SK-MEL-5 (cell line): ENCODE measurements around the gene FBXL17. TPM values are rescaled to one million over a fixed set of nuclear protein-coding genes. Genes with fewer than 3 reads are reported as not detected.
A peak's percentile ranks its signal among the peaks of the same experiment; 100 is the strongest.
"Not testable (repeated sequence)": the region's sequence is repeated elsewhere in the genome, so short reads cannot be mapped to it uniquely, and the experiment has no call there.

ENCODE experiments used
- DNase-seq: peaks from one replicate; pipeline ENCODE4 v3.0.0-alpha.2; 2016; ENCODE audit warnings: low read depth, low spot score
- in situ Hi-C: cut with HindIII; loops from 2 replicates; pipeline ENCODE4 v1.10.0; 2016; ENCODE audit warnings: low sequenced_read_pairs, high pct_unique_total_duplicates, low pct_unique_long_range_greater_than_20kb
- total RNA-seq: library from RNA; depleted of rRNA; stranded (reverse); fragments of >200 nt; shearing (Covaris generic); gene quantifications from 2 replicates; pipeline ENCODE4 v1.2.3, GENCODE V29; 2014

The FBXL17 gene
- total RNA-seq, 1 experiment from 2014 or later: 10.0 TPM

DNA sequence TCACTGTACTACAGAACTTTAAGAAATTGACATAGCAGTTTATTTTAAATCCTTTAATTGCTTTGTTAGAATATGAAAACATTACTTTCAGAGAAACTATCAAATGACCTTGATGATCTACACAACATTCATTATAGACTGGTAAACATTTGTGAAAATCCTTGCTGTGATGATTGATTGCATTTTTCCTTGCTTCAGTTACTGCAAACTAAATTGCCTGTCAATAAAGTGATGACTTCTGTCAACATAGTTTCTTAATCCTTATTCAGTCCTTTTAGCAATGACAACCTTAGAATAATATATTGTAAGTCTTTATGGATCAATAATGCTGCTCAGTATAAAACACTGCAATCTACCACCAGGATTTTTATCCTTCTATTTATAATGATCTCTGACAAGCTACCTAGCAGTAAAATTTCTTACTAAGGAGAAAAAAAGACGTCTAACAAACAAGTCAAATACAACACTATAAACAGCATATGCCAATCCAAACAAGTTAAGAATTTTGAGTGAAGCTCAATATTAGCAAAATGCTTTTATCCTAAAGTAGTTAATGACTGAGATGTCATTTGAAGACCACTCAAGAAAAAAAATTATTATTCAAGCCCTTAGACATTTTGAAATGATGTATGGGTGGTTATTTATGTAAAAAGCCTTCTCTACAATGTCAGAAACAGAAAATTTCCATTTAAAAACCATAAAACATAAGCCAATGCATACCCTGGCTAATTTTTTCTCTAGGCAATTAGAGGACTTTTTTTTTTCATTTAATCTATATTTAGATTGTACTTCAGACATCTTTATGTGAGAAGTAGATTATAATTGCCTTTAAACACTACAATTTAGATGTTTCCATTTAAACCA lies 105.5 kb downstream of the FBXL17 start:
- DNase-seq: no peak
- in situ Hi-C loops: no loop called here

DNA sequence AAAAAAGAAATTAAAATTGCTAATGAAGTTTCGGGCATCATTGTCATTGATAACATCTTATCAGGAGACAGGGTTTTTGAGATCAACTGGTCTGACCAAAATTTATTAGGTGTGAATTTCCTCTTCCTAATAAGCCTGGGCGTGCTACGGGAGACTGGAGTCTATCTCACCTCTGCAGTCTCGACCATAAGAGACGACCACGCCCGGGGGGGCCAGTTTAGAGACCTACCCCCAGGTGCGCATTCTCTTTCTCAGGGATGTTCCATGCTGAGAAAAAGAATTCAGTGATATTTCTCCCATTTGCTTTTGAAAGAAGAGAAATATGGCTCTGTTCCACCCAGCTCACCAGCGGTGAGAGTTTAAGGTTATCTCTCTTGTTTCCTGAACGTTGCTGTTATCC lies 107.8 kb downstream of the FBXL17 start:
- in situ Hi-C loops, DNase-seq: not testable (repeated sequence)

DNA sequence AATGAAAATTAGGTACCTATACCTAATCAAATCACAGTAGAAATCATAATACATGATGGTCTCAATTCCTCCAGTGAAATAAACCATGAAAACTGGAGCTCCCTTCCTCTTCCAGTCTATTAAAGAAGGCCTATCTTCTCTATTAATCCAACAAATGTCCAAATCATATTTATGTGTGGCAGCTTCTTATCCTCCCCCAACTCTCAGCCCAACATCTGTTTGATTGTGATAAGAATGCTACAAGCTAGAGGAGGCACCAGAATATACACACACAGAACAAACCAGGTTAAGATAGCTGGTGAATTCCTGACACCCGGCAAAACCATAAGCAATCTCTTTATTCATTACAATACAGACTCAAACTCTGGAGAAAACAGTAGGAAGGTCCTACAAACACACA lies 110.8 kb downstream of the FBXL17 start:
- DNase-seq: no peak
- in situ Hi-C loops: no loop called here

DNA sequence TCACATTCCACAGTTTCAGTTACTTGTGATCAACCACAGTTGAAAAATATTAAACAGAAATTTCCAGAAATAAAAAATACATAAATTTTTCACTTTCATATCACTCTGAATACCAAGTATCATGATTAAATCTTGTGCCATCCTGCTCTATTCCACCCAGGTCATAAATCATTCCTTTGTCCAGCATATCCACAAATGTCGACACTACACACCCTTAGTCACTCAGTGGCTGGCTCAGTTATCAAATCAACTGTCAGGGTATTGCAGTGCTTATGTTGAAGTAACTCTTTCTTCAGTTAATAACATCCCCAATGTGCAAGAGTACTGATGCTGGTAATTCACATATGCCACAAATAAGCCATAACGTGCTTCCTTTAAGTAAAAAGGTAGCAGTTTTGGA lies 115.7 kb downstream of the FBXL17 start:
- peak; percentile 41 for DNase-seq
- in situ Hi-C loops: no loop called here

DNA sequence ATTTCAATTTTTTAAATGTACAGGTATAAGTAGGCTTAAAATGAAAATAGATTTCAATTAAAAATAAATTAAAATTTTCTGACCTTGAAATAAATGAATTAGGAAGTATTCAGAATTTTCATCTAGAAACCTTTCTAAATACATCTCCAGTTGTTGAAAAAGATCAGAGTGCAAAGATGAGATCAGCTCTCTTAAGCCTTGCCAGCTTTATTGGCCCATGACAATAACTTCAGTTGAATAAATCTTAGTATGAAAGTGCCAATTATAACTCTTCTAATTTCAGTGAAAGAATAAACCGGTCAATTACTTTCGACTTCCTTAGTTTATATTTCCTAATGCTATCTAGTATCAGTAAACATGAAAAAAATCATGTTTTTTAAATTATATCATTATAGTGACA lies 117.4 kb downstream of the FBXL17 start:
- in situ Hi-C loops: no loop called here
- DNase-seq: no peak

DNA sequence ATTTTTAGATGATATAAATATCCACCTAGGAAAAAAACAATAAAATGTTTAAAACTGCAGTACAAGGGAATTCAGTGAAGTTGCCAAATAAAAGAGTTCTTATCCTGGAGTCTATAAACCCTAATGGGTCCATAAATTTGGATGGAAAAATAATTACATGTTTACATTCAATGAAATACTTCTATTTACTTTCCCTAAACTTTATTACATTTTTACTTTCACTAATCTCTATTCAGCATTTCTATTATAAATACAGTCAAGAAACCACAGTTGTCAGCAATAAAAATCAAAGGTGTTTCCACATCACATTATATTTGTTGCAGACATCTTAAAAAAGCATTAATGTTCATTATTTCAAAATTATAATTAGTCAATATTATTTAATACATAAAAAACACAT lies 118.6 kb downstream of the FBXL17 start:
- no peak for DNase-seq
- in situ Hi-C loops: no loop called here

DNA sequence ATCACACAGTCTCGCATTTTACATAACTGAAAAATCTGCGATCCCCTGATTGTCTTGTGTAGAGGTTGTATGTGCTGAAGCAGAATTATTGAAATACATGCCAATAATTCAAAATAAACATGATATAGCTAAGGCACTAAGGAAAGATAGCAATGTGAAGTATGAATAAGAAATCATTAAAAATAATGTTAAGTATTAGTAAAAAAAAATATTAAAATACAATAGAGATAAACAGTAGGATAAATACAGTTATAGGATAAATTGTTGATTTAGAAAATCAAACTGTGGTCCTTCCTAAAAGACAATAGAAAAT lies 121.1 kb downstream of the FBXL17 start:
- in situ Hi-C loops: no loop called here

DNA sequence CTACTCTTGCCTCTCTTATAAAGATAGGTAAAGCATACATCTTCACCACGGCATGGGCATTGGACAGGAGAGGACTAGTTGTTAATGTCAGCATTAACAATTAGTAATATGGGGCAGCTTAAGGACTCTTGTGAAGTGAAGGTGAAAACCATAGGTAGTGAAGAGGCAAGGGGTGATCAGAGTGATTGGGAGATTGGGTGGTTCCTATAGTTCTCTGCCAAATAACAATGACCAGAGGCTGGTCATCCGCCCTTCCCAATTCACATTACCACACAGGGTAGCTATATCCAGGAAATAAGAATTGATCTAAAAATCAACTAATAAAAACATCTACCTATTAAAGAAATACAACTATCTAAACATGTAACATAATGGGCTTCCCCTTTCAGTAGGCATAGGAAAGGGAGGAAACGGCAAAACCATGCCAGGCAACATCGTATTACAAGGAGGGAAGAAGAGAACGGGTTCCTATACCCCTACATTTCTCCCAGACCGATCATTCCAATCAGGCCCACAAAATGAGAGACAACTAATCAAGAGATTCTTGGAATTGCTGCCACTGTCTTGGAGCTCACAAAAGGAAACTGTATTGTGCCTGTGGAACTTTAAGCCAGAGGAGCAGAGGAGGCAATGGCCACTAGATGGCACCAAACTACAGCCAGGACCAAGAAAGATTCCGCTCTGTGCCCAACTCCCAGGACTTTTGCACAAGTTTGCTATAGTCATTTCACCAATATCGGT lies 121.6 kb downstream of the FBXL17 start:
- in situ Hi-C loops: no loop called here
- DNase-seq: peak; percentile 86

More for the DNA sequence above, 121.1 kb downstream of the FBXL17 start:
- no peak for DNase-seq

DNA sequence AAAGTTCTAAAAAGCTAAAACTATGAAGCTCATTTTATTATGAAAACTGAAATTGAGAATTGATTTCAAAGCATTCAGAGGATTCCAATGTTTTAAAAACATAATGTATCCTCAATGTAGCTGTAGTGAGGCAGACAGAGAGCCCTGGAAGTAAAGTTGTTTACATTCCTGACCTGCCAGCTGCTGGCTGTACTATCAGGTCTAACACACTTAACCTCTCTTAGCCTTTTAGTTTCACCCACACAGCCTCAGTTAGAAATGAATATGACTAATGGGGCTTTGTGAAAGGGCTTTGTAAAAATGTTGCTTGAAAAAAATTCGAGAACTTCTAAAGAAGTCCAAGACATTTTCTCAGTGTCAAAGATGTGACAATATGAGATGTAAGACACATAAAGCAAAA lies 122.6 kb downstream of the FBXL17 start:
- in situ Hi-C loops: no loop called here
- DNase-seq: no peak

DNA sequence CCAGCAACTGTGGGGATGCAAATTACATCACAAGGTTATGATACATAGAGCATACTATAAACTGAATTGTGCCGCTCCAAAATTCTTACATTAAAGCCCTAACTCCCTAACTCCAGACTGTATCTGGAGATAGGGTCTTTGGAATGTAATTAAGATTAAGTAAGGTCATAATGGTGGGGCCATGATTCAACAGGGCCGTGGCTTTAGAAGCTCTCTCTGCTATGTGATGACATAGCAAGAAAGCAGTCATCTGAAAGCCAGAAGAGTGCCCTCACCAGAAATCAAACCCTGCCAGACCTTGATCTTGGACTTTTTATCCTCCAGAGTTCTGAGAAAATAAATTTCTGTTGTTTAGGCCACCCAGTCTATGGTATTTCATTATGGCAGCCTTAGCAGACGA lies 123.9 kb downstream of the FBXL17 start:
- in situ Hi-C loops: no loop called here
- DNase-seq: no peak

DNA sequence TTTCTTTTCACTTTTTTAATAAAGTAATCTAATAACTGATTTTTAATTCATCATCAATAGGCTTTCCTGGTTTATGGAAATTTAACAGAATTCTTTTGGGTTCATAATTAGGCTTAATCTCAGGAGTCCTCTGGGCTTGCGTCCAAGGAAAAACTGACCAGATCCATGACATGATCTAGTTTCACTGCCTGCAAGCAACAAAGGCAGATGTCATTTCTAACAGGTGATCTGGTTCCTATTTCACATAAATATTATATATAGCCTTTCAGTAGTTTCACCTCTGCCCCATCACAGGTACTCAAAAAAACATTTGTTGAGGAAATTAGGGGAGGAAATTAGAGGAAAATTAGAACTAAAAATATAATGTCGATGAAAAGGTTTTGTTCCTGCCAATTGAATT lies 126.4 kb downstream of the FBXL17 start:
- in situ Hi-C loops: no loop called here
- DNase-seq: no peak

DNA sequence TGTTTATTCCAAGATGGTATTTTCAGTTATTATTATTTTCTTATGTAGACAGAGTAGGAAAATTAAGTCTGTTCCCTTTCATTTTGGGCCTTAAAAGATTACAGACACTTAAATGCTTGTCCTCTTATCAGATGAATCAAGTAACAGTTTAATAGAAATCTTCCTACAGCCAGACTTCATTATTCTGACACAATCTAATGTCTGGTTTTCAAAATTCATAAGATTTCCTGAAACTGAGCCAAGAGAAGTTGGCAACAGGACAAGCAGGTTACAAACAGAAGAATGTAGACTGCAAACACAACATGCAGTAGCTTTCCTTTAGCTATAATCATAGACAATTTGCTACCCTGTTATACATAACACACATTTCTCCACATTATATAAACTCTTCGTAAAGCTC lies 130.5 kb downstream of the FBXL17 start:
- no peak for DNase-seq
- in situ Hi-C loops: no loop called here

DNA sequence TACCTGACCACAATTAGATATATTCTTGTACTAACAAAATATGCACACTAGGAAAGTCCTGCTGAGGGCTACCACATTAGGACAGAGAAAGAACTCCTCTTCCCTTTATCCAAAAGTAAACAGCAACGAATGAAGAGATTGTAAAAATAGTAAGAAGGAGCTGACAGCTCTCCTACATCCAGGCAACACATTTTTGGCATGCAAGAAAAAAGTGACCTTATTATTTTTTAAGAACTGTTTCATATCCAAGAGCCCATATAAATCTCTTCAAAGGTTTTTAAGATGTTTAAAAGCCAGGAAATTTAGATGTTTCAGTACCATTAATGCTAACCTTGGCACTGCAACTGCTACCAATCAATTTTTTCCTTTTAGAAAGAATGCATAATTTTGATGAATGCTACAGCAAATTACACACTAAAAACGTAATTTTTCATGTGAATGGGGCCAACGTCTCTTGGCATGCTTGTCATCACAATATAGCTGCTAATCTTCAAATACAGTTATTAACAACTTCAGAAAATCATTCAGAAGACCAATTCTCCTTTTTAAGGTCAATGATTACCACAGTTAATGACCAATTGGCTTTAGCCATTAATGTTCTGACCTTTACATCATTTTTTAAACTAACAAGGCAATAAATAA lies 132.0 kb downstream of the FBXL17 start:
- DNase-seq: no peak
- in situ Hi-C loops: no loop called here

DNA sequence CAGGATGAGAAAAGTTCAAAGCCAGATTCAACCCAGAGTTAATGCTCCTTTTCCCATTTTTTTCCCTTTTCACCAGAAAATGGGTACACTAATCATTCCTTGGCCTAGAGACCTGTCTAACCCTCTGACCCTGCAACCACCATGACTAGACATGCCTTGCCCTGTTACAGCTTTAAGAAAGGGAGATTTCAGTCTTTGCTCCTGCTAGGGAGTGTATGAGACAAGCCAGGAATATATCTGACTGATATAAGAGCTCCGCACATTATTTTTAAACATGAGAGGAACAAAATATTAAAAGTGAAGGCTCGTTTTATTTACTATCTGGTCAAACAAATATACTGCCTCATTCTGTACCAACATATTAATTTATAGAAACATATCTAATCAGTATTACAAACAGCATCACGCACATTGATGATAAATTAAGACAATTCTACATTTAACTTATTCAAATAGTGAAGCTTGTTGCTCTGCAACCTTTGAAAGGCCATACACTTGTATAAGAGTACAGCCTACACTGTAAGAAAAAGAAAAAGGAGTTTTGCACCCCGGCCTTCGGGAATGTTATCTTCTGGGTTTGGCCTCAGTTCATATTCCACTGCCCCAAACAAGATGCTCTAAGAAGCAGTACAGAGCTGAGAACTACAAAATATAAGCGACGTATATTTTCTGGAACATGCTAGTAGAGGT lies 132.7 kb downstream of the FBXL17 start:
- in situ Hi-C loops: no loop called here
- no peak for DNase-seq

DNA sequence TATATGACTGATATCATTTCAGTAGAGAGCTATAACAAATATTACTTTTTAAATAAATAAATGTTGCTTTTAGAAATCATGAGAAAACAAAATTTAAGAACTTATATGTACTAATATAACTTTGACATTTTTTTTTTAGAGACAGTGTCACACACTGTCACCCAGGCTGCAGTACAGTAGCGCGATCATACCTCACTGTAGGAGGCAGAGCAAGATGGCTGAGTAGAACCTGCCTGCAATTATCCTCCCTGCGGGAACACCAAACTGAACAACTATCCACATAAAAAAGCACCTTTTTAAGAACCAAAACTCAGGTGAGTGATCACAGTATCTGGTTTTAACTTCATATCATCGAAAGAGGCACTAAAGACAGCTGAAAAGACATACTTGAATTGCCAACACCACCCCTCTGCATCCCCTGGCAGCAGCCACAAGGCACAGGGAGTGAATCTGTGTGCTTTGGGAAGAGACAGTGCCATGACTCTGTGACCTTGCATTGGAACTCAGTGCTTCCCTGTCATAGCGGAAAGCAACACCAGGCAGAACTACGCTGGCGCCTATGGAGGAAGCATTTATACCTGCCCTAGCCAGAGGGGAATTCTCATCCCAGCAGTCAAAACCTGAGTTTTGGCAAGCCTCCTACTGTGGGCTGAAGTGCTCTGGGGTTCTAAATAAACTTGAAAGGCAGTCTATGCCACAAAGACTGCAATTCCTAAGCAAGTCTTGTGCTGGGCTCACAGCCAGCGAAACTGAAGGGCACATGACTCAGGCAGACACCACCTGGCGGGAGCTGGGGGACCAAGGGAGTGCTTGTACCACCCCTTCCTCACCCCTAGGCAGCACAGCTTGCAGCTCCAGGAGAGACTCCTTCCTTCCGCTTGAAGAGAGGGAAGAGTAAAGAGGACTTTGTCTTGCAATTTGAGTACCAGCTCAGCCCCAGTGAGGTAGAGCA lies 142.7 kb downstream of the FBXL17 start:
- in situ Hi-C loops: no loop called here
- DNase-seq: no peak

DNA sequence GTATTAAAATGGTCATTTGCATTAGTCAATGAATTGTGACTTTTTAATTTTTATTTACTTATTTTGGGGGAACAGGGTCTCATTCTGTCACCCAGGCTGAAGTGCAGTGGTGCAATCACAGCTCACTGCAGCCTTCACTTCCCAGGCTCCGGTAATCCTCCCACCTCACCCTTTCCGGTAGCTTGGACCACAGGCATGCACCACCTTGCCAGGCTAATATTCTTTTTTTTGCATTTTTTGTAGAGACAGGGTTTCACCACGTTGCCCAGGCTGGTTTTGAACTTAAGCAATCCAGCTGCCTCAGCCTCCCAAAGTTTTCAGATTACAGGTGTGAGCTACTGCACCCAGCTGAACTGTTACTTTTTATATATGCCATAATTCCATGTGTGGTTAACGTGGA lies 143.4 kb downstream of the FBXL17 start:
- in situ Hi-C loops: no loop called here
- DNase-seq: no peak

DNA sequence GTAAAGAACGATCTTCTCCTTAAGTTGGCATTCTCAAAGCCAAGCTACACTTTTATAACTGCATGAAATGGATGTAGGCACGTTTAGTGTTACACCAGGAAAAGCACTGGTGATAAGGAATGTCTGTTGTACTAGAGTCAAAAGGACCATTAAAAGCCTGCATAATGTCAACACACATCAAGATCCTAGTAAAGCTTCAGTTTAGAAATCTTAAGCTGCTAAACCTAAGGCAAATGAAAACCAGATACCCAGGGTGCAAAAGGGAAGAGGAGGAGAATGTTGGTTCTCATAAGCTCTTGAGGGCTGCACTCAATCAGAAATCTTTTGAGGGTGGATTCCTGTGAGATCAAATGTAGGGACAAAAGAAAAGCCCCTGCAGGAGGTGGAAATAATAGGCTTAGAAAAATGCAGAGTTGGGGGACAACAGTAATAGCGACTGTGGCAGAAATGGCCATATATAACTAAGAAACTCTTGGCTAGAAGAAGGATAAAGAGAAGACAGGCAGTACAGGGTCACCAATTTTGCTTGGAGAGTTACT lies 148.2 kb downstream of the FBXL17 start:
- in situ Hi-C loops: no loop called here
- no peak for DNase-seq
